HepG2 (cell line): ENCODE data around the gene SATB2. TPM values are rescaled to one million over a fixed set of nuclear protein-coding genes. Genes with fewer than 3 reads are reported as not detected.
A peak's percentile ranks its signal among the peaks of the same experiment; 100 is the strongest.

Experiments
- ATAC-seq: fragments of 200-7000 bp; cut with Tn5 transposase; 3 replicates; pipeline ENCODE4 v1.9.1; 2020; ENCODE audit warnings: mild to moderate bottlenecking, moderate library complexity
- BruUV-seq: library from RNA; stranded (reverse); fragments of 400-500 nt; replicated peaks from 2 replicates; lab custom pipeline; 2021; lab: Mats Ljungman, UMichigan
- CTCF ChIA-PET: fragments of 300-600 bp; formaldehyde crosslinking; extraction: SDS; loops from one replicate; lab custom pipeline; 2021; ENCODE audit warnings: low total read pairs, inconsistent platforms, low intra/inter-chr PET ratio; lab: Yijun Ruan, JAX
- POLR2A ChIA-PET: fragments of 350-600 bp; sonication (Branson Sonifier 250); formaldehyde crosslinking; loops from one replicate; lab custom pipeline; 2020; ENCODE audit warnings: antibody characterized with exemption, inconsistent platforms; lab: Yijun Ruan, JAX
- DNase-seq: peaks from one replicate; pipeline ENCODE4 v3.0.0-alpha.2; 2015; ENCODE audit warnings: low spot score
- FAIRE-seq: peaks from 3 replicates; lab custom pipeline; 2011; peaks lifted over from hg19 to GRCh38; lab: Jason Lieb, UNC
- H2AFZ ChIP-seq: one replicate; pipeline ENCODE4 v1.6.1; 2011; ENCODE audit warnings: low read length, inconsistent platforms
- H3K27ac ChIP-seq: fragments of 300-600 bp; 3 replicates; pipeline ENCODE4 v1.8.0; 2011; ENCODE audit warnings: mixed run types, mild to moderate bottlenecking, mixed read lengths, low read length, inconsistent platforms; ENCODE audit not compliant: insufficient read depth; ENCODE audit errors: extremely low read length
- H3K27me3 ChIP-seq, 2 experiments: fragments of 200-600 bp in 1 of 2; 2 replicates in 1 of 2; 3 replicates in 1 of 2; pipeline versions ENCODE4 v1.6.0 to v1.8.0; 2011; ENCODE audit warnings: low read length in 2 of 2, mild to moderate bottlenecking in 2 of 2, moderate library complexity in 2 of 2, inconsistent platforms in 1 of 2; ENCODE audit not compliant: insufficient read depth in 2 of 2, control insufficient read depth in 1 of 2
- H3K36me3 ChIP-seq, 2 experiments: fragments of 200-600 bp in 1 of 2; replicated peaks in 1 of 2; 2 replicates in 1 of 2; 3 replicates in 1 of 2; pipeline versions ENCODE4 v1.5.1 to v1.8.0; 2011; ENCODE audit warnings: low read length in 2 of 2, inconsistent platforms in 1 of 2; ENCODE audit not compliant: insufficient read depth in 2 of 2, control insufficient read depth in 1 of 2
- H3K4me1 ChIP-seq: 2 replicates; pipeline ENCODE4 v1.5.1; 2012; ENCODE audit warnings: low read length, inconsistent platforms; ENCODE audit not compliant: insufficient read depth
- H3K4me2 ChIP-seq: 2 replicates; pipeline ENCODE4 v1.6.0; 2011; ENCODE audit warnings: low read depth, low read length, inconsistent platforms
- H3K4me3 ChIP-seq, 3 experiments: fragments of 200-600 bp in 1 of 3; sonication (generic), shearing (Covaris generic) in 1 of 3; replicated peaks in 1 of 3; 2 replicates each; pipeline ENCODE4 v1.5.1; 2011 to 2016; ENCODE audit warnings: low read length in 3 of 3, inconsistent platforms in 2 of 3, low read depth in 2 of 3, mild to moderate bottlenecking in 2 of 3, control low read depth in 1 of 3, mixed read lengths in 1 of 3; ENCODE audit not compliant: insufficient read depth in 1 of 3
- H3K79me2 ChIP-seq: one replicate; pipeline ENCODE4 v1.6.1; 2011; ENCODE audit warnings: low read length, inconsistent platforms; ENCODE audit not compliant: insufficient read depth
- H3K9ac ChIP-seq: 2 replicates; pipeline ENCODE4 v1.6.0; 2011; ENCODE audit warnings: mild to moderate bottlenecking, low read depth, low read length, inconsistent platforms; ENCODE audit not compliant: insufficient read depth
- H3K9me3 ChIP-seq: 2 replicates; pipeline ENCODE4 v1.5.1; 2012; ENCODE audit warnings: mild to moderate bottlenecking, low read length
- H4K20me1 ChIP-seq: 2 replicates; pipeline ENCODE4 v1.6.0; 2011; ENCODE audit warnings: inconsistent platforms, mild to moderate bottlenecking, low read length, moderate library complexity; ENCODE audit not compliant: insufficient read depth
- CC2D1A ChIP-seq: sonication (generic); formaldehyde crosslinking; IDR thresholded peaks from 2 replicates; pipeline ENCODE4 v1.8.1; 2023; ENCODE audit warnings: mild to moderate bottlenecking, missing genetic modification reagents
- DNMT3B ChIP-seq: conservative IDR thresholded peaks from 2 replicates; pipeline ENCODE4 v1.6.1; 2016; ENCODE audit warnings: missing biosample characterization, control low read depth
- FOXJ3 ChIP-seq: sonication (generic); formaldehyde crosslinking; IDR thresholded peaks from 2 replicates; pipeline ENCODE4 v1.4.0; 2020; ENCODE audit warnings: missing genetic modification reagents, mild to moderate bottlenecking, borderline replicate concordance
- GATA4 ChIP-seq: sonication (generic); IDR thresholded peaks from 2 replicates; pipeline ENCODE4 v1.6.1; 2016; ENCODE audit warnings: antibody characterized with exemption, low read depth, borderline replicate concordance
- HMGA1 ChIP-seq: sonication (generic); formaldehyde crosslinking; conservative IDR thresholded peaks from 2 replicates; pipeline ENCODE4 v1.4.0; 2020; ENCODE audit warnings: missing genetic modification reagents
- IRF1 ChIP-seq: sonication (generic); formaldehyde crosslinking; IDR thresholded peaks from 2 replicates; pipeline ENCODE4 v1.4.0; 2020; ENCODE audit warnings: low read depth, mild to moderate bottlenecking, missing genetic modification reagents
- PLRG1 ChIP-seq: fragments of 450-650 bp; conservative IDR thresholded peaks from 2 replicates; pipeline ENCODE4 v1.6.1; 2016
- RBAK ChIP-seq: sonication (generic); formaldehyde crosslinking; IDR thresholded peaks from 2 replicates; pipeline ENCODE4 v1.5.1; 2020; ENCODE audit warnings: mild to moderate bottlenecking, missing genetic modification reagents
- SMAD3 ChIP-seq: sonication (generic); formaldehyde crosslinking; IDR thresholded peaks from 2 replicates; pipeline ENCODE4 v1.4.0; 2020; ENCODE audit warnings: missing genetic modification reagents
- SNAPC5 ChIP-seq: sonication (generic); formaldehyde crosslinking; IDR thresholded peaks from 2 replicates; pipeline ENCODE4 v1.8.1; 2023; ENCODE audit warnings: mild to moderate bottlenecking, missing genetic modification reagents, borderline replicate concordance
- TBX3 ChIP-seq: fragments of 450-650 bp; IDR thresholded peaks from 2 replicates; pipeline ENCODE4 v1.6.1; 2017; ENCODE audit warnings: antibody characterized with exemption, mild to moderate bottlenecking, inconsistent platforms, borderline replicate concordance
- TRIM24 ChIP-seq: sonication (generic); formaldehyde crosslinking; IDR thresholded peaks from 2 replicates; pipeline ENCODE4 v1.8.0; 2022; ENCODE audit warnings: mild to moderate bottlenecking, missing genetic modification reagents
- ZNF329 ChIP-seq: sonication (generic); formaldehyde crosslinking; IDR thresholded peaks from 2 replicates; pipeline ENCODE4 v1.9.0; 2021; ENCODE audit warnings: low read depth, mild to moderate bottlenecking, missing genetic modification reagents
- ZNF44 ChIP-seq: sonication (generic); formaldehyde crosslinking; IDR thresholded peaks from 2 replicates; pipeline ENCODE4 v1.5.1; 2020; ENCODE audit warnings: mild to moderate bottlenecking, missing genetic modification reagents
- ZSCAN29 ChIP-seq: sonication (generic); formaldehyde crosslinking; conservative IDR thresholded peaks from 2 replicates; pipeline ENCODE4 v1.4.0; 2020; ENCODE audit warnings: mild to moderate bottlenecking, missing genetic modification reagents
- WGBS: methylation state at CpG from one replicate; pipeline ENCODE4 v1.1.6; 2017; ENCODE audit warnings: low lambda C conversion rate; 5-methylcytosine and 5-hydroxymethylcytosine counted together
- in situ Hi-C: cut with HindIII; loops from 2 replicates; pipeline ENCODE4 v1.10.0; 2017; ENCODE audit warnings: low pct_unique_long_range_greater_than_20kb; ENCODE audit not compliant: extremely low pct_ligation_motif_present
- intact Hi-C: fragments of 100-400 bp; cut with micrococcal nuclease; formaldehyde crosslinking; loops from one replicate; pipeline ENCODE4 v1.10.0; 2022; ENCODE audit not compliant: unreplicated experiment
- polyA plus RNA-seq, 8 experiments: library from polyadenylated mRNA; depleted of rRNA in 3 of 8; stranded (reverse) in 7 of 8; unstranded in 1 of 8; fragments of >200 nt; fragmentation: Illumina TruSeq in 4 of 8; extraction: Trizol in 4 of 8; gene quantifications; 2 replicates each; pipeline versions ENCODE4 v1.2.1 to v1.2.3, GENCODE V29; 2011 to 2016; ENCODE audit warnings: low read depth in 4 of 8, missing spikeins in 1 of 8, mixed read lengths in 1 of 8; ENCODE audit not compliant: insufficient read depth in 1 of 8
- total RNA-seq, 5 experiments: library from RNA; depleted of rRNA; stranded (reverse); fragments of >200 nt; fragmentation: Illumina TruSeq; extraction: Trizol; gene quantifications; 2 replicates each; pipeline ENCODE4 v1.2.3, GENCODE V29; 2016; ENCODE audit warnings: low read depth in 1 of 5

SATB2 gene
- total and polyA plus RNA-seq, 2 of the 13 experiments (the other 11 are each of a cell fraction or from before 2014, with no cell fraction given), result 2.5 to 5.5 TPM

- H3K9me3 ChIP-seq, result peaks cover 22% of the 10 kb centered on the region; the same call in 1 of the 2 replicates
- ATAC-seq, result peak; percentile 34; the same call in 1 of the 3 replicates
- POLR2A ChIA-PET, result no interaction called here
- intact Hi-C loops, result no loop called here
- TF ChIP-seq DNMT3B (no peak), CC2D1A (no peak), HMGA1 (CRISPR knock-in tag) (no peak), PLRG1 (no peak), ZSCAN29 (CRISPR knock-in tag) (no peak), TRIM24 (CRISPR knock-in tag) (no peak), RBAK (CRISPR knock-in tag) (no peak), IRF1 (CRISPR knock-in tag) (no peak), ZNF329 (CRISPR knock-in tag) (no peak), FOXJ3 (no peak), SNAPC5 (CRISPR knock-in tag) (no peak), GATA4 (no peak), TBX3 (no peak), SMAD3 (no peak), ZNF44 (no peak)
- TF ChIP-seq, all 625 proteins: peak for 0
- no peak for FAIRE-seq
- Histone ChIP-seq H3K27ac (no peak overlapping the region), H3K4me2 (no peak overlapping the region), H3K9ac (no peak overlapping the region), H2AFZ (no peak overlapping the region), H3K79me2 (no peaks in the 10 kb centered on the region), H3K36me3 (no peaks in the 10 kb centered on the region), H3K4me3 (no peak overlapping the region), H4K20me1 (no peaks in the 10 kb centered on the region), H3K4me1 (no peaks in the 10 kb centered on the region), H3K27me3 (no peaks in the 10 kb centered on the region)
- no peak for DNase-seq
- WGBS, result 26% methylated on average over 17 of the region's 19 CpGs
- in situ Hi-C loops, result no loop called here
- CTCF ChIA-PET, result no interaction called here
- no TSS peak for BruUV-seq
These were observed 228.6 kb downstream of the SATB2 start for GRCh38 chr2:199228887-199229819.
